NCI-H226 (cell line): ENCODE results near the gene RBM20.
"Not testable (repeated sequence)": the region's sequence is repeated elsewhere in the genome, so short reads cannot be mapped to it uniquely, and the experiment has no call there.

Source experiments
- DNase-seq: peaks from one replicate; pipeline ENCODE4 v3.0.0-alpha.2; 2015

RBM20 gene

DNA sequence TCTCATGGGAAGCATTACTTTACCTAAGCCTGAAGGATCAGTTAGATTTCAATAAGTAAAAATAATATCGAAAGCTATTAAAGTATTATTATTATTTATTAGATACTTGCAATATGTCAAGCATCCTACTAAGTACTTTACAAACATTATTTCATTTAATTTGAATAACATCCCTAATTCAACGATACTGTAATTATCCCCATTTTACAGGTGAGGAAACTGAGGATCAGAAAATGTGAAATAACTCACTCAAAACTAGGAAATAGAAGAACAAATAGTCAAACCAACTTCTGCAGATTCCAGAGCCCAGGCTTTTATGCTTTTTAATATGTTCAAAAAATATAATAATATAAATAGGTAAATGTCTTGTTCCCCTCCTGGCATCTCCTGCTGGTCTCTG lies 217.3 kb downstream of the RBM20 start:
- no peak for DNase-seq

DNA sequence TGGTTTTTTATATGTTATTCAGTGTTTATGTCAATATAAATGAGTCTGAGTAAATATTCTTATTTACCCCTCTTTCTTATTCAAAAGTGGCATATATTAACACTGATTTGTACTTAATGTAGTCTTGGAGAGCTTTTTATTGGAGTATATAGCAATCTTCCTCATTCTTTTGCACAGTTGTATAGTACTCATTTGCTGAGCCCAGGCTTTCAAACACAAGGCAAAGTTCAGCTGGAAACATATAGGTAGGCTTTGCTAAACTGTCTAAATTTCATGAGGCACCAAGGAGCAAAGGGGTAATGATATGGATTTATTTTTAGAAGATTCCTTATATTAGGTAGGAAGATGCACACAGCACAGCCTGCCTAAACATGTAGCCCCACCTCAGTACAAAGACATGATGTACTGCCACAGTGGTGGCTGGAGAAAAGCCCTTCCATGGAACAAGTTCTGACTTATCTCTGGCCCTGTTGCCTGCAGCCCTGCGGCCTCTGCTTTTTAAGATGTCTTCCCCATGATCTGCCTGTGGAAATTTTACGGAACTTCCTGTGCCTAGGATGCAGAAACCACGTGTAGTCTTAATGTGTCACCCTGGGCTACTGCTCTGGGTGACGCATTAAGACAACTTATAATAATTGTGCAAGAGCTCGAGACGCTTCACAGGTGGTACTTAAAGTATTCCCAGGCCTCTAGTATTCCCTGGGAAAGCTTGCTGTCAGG lies 218.0 kb downstream of the RBM20 start:
- no peak for DNase-seq

DNA sequence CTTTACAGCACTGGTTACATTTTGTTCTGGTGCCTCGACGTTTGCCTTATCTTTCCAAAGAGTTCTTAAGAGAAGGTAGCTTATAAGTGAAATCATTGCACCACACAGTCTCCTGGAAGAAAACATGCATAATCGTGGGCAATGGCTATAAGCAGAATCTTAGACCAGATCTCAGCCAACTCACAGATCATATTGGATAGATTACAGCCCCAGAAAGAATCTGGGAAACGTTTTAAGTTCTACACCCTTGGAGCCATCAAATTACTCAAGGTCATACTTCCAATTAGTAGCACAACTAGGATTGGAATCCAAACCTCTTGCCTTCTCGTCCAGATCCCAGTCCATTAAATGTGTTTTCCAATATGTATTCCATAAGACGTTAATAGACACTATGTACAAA lies 218.8 kb downstream of the RBM20 start:
- no peak for DNase-seq

DNA sequence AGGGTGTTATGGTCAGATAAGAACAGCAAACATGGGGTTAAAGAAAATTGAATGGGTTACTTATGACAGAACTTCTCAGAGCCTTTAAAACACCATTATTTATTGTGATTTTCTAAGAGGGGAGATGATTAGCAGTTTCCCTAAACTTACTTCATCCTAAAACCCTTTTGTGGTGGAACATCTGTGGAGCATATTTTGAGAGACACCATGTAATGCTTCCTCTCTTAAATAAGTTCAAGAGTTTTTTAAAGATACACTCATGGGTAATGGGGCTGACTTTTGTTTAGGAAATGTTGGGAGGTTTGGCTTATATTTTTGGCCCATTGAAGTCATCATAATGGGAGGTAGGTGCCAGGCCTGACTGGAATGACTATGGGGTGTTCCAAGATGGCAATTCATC lies 219.2 kb downstream of the RBM20 start:
- no peak for DNase-seq

DNA sequence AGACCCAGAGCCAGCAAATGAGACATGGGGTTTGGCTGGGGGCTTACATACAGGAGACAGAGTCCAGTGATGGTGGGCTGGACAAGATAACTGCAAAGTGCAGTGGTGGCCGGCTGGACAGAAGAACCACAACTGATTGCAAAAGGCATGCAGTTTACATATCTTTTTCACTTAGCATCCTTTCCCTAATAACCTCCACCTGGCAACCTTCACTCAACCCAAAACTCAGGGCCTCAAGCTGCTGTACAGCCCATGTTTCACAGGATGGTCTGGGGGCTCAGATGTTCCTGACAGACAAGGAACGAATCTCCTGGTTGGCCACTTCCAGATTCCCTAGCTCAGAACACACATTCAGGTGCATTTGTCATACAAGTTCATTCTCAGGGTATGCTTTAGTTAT lies 219.8 kb downstream of the RBM20 start:
- DNase-seq: no peak

DNA sequence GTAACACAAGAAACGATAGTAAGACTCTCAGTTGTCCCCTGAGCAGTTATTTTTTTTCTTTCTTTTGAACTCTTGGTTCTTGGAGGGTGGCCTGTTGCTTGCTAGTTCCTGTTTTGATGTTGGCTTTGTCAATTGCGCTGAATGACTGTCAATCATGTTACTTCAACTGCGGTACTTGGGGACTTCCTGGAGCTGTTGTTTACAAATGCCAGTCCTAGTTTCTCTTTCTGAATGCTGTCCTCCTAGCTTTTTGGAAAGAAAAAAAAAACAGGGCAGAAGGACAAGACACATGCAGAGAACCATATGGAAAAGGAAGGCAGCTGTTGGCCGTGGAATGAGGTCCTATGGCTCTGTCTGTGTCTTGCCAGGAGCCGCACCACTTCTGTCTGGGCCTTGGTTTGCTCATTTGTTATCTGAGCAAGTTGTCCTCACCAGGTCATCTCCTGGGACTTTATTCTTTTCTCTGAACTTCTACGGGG lies 220.6 kb downstream of the RBM20 start:
- DNase-seq: no peak

DNA sequence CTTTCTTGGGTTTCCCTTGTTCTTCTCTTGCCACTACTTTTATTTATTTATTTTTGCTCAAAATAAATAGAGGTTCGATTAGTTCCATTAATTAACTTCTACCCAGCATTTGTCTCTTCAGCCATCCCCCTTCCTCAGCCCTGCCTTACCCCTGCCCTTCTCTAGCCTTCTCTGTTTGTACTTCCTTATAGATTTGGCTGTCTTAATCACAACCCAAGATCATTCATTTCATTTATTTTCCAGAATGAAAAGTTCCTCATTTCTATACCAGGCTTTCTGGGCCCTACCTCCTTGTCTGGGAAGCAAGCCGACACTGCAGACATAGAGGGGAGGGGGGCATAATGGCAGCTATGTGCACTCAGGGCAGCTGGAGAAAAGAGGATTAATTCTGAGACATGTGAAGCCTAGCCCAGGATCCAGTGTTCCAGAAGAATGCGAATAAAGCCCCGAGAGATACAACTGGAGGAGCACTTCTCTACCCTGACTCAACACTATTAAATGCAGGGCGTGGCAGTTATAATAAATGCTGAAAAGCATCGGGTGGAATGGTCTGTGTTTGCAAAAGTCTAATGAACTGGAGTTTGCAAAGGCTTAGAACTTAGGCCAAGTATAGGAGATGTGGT lies 221.2 kb downstream of the RBM20 start:
- DNase-seq: peak; percentile 78

DNA sequence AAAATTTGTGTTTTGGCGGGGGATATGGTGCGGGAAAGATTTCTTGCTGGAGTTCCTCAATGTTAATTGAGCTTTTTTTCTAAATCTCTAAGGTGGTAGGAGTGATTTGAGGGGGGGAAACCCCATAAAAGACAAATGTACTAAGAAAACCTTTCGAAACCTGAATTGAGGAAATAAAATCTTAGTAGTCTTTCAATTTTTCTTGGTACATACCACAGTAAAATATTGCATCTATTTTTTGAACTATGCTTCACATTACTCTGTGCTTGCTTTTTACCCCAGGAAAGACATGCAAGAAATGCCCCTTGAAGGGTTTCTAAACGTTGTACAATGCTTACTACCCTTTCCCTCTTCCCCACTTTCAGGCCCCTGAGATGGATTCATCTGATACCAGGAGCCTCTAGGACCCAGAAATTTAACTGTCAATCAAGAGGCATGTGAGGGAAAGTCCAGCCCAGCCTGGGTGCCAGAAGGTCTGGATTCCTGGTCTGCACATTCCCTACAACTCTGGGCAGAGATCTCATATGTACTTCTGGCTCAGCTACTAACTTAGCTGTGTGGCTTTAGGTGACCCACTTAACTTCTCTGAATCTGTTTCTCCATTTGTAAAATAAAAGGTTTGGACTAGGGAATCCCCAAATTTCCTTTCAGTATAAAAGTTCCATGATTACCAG lies 221.8 kb downstream of the RBM20 start:
- peak; percentile 46 for DNase-seq

DNA sequence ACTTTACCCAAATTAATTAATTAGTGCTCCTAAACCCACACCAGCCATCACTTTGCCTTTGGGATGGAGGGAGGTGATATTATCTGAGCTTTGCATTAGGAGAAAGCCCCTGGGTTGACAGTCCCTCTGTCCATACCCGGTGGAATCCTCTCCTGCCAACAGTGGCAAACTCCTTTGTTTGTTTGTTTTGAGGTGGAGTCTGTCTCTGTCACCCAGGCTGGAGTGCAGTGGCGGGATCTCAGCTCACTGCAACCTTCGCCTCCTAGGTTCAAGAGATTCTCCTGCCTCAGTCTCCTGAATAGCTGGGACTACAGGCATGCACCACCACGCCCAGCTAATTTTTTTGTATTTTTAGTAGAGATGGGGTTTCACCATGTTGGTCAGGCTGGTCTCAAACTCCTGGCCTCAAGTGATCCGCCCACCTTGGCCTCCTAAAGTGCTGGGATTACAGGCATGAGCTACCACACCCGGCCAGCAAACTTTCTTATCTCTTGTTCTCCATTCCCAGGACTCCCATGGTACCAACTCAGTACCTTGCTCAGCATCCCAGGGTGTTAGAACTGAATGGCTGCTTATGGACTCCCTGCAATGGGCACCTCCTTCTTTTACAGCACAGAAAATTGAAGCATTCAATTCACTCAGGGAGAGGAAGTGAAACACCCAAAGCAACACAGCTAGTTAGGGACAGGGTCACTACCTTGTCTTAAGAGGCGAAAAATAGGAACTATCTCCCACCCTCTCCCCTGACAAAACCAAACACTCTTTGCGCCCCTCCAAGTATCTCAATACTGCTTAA lies 223.1 kb downstream of the RBM20 start:
- not testable (repeated sequence) for DNase-seq

DNA sequence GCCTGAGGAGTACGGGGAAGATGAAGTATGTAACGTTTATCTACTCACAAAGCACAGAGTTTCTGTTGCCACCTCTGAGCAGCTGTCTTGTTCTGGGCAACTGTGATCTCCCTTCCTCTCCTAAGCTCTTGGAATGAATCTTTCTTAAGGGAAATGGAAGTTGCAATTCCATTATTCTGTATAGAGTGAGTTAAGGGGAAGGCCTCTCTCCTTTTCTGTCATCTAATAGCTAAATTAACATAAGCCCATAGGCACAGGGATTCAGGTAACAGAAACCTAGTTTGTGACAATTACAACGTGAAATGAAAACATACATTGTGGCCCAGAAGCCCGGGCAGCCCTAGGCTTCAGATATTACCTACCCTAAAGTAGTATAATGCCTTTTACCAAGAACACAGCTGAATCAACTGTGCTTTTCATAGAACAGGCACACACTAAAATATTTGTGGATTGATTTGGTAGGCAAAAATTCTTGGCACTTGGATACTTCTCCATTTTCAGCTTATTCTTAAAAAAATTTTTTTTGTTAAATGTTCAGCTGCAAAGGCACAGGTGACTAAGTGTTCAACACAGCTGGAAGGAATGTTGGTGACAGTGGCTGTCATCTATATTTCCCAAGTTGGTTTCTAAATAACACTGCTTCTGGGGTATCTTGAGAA lies 223.8 kb downstream of the RBM20 start:
- DNase-seq: no peak

DNA sequence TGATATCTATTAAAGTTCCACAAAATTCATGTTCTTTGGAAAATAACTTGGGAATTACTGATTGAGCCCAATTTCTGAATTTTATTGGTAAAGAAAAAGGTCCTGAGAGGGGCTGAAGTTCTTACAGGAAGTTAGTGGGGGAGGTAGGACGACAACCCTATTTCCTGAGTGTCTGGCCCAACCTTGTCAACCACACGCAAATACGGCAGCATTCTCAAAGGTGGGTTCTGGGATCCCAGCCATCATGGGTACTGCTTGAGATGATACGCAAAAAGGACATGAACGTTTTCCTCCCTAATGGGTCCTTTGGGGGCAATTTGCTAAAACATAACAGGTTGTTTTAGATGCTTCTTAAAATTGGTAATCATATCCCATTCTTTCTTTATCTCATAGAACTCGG lies 224.8 kb downstream of the RBM20 start:
- DNase-seq: no peak

DNA sequence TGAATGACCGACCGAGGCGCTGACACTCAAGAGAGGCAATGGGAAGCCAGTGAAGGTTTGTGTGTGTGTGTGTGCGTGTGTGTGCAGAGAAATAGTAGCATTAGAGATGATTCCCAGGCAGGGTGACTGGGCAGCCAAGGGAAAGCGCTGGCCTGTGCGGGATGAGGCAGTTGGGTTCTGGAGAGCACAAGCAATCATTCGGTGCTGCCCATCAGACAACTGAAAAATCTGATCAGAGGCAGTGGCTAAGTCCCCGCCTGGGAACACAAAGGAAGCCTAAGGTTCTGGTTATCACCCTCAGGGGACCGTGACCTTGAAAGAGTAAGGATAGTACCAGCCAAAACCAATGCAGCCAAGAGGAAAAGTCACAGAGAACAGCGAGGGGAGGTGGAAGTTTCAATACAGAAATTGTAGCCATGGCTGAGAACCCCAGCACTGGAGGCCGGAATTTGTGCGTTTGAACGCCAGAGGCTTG lies 226.7 kb downstream of the RBM20 start:
- no peak for DNase-seq

DNA sequence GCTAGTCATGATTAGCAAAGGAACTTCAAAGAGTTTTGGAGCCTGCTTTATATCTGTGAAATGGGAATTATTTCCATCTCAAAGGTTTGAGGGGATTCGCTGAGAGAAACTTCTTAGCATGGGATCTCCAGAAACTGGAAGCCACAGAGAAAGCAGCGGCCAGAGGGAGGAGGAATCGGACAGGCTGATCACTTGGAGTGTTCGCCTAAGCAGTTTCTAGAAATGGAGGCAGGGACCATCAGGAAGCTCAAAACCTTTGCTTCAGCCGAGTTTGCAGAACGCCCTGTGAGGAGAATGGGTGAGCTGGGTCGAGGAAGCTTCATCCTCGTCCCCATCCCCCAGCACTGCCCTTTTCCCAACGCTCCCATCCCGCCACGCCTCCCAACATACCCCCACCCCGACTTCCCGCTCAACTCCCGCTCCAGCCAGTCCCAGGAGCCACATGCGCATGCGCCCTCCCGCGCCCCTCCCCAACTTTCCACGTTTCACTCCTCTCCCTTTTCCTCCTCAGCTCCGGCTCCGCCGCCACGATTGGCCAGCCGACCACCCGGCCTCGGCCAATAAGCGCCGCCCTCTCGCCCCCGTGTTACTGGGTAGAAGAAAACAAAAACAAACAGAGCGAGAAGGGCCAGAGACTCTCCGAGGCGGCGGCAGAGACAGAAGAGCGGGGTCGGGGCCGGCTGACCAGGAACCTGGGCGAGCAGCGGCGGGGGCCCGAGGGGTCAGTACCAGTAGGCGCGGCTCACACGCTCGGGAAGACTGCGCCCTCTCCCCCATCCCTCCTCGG lies 227.4 kb downstream of the RBM20 start, which contains the start of gene PDCD4:
Gene PDCD4, plus strand, starts transcription at position 631 of the 787 bp plus-strand sequence. CDS start 4,100 bp downstream, outside the sequence.
- peak; percentile 96 for DNase-seq

DNA sequence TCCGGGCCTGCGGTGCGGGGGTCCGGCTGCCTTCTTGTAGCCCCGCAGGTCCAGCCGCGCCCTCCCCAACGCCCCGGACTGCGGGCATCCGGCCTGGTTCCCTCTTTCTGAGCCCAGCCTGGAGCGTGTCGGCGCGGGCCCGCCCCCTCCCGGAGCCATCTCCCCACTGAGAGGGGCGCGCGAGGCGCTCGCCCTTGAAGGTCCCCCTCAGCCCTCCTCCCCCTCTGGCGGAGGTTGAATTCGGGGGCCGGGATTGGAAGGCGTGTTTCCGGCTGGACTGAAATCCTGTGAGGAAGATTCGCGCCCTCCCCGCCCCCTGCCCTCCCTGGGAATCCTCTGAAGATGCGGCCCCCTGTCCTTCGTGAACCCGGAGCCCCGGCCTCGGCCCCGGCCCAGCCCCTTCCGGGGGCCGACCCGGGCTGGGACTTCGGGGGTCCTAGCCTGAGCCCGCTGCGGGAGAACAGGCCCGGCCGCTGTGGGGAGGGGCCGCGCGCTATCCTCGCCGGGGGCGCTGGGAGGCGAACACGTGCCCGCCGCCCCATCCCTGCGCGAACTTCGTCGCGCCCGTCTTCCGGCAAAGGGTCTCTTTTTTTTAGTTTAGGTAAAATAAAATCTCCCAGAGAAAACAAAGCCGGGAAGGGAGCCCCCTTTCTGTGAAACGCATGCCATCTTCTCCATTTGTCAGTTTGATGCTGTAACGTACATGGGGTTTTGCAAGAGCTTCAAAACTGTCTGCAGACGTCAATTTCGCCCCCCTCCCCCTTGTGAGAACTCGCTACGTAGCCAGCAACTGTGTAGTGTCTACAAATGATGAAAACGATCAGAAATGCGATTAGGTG lies 228.2 kb downstream of the RBM20 start:
- peak; percentile 47 for DNase-seq

DNA sequence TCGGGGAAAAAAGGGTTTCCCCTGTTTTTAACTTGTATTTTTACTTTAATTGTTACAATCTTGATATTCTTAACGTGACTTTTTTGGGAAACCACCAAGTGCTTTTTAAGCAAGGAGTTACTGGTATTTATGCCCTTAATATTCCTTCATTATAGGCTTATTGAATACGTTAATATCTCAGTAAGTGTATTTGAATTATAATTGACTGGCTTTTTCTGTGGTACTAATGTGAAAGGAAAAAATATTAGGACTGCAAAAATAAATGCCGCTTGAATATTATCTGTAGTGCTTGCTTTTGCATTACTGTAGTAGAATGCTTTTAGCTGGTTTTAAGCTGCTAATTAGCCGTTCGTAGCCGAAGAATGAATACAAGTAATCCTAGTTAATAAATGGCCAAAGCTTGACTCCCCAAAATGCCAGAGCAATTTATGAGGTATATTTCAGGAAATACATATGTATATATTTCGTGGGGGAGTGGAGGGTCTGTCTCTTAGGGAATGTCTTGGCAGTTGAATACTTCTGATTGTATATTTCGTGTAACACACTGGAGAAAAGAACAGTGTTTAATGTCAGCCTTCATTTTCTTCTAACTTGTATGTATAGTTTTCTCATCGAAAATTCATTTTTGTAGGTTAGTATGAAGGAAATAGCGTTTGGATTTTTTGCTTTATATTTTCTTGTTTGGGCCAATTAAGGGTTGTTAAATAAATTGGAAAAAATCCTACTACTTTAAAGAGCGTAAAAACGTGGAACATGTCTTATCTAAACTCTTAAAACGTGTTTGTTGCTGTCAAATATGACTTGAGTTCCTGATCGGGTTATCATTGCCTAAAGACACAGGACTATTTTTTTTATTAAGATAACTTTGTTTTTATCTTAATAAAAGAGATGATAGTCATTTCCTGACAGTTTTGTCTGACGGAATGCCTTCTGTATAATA lies 229.1 kb downstream of the RBM20 start:
- DNase-seq: no peak

DNA sequence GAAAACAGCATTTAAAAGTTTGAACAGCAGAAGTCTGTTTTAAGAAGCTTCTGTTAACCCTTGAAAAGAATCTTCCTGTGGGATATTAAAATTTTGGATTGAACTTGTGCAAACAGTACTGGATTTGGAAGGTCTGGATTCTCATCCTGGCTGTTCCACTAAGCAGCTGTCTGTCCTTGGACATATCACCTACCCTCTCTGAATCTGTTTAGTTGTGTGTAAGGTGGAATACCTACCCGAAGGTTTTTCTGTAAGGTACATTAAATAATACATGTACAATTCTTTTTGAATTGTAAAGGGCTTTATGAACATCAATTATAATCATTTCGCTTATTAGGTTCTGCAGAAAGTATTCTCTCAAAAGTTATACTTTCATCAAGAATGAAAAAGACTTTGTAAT lies 229.8 kb downstream of the RBM20 start:
- no peak for DNase-seq

DNA sequence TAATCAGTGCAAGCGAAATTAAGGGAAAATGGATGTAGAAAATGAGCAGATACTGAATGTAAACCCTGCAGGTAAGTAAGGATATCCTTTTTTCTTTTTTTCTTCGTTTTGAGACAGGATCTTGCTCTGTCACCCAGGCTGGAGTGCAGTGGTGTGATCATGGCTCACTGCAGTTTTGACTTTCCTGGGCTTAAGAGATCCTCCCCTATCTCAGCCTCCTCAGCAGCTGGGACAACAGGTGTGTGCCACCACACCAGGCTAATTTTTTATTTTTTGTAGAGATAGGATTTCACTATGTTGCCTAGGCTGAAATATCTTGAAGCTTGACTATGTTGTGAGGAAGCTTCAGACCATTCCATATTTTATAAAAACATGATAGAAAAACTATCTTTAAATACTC lies 231.9 kb downstream of the RBM20 start:
- no peak for DNase-seq

DNA sequence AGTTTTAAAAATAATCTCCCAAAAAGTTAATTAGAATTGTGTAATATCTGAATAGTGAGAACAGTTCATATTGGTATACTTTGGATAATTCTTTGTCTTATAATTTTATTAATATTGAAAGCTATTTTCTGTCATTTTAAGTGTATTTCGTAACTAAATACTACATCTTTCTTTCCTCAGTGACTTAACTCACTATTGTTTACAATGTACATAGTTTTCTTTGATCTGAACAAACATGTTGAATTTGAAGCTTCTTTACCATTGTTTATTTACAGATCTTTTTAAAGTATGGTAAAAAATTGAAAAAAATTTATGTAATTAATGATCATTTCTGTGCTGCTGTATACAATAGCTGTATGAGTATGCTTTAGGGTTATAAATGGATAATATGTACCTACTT lies 232.7 kb downstream of the RBM20 start:
- DNase-seq: no peak

DNA sequence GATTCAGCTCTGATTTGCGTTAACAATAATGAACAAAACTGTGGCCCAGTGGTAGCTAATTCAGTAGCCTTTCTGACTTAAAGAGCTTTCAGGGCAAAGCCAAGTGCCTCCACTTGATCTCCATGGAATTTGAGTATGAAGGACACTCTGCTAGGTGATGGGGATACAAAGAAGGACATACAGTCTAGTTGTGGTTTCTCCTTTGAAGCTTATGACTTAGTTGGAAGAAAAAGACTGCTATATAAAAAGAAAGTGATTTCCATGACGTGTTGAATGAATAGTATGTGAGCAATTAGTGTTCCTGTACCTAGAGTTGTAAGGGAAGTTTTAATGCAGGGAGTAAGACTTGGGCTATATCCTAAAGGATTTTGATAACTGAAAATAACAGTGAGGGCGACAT lies 235.9 kb downstream of the RBM20 start:
- no peak for DNase-seq

DNA sequence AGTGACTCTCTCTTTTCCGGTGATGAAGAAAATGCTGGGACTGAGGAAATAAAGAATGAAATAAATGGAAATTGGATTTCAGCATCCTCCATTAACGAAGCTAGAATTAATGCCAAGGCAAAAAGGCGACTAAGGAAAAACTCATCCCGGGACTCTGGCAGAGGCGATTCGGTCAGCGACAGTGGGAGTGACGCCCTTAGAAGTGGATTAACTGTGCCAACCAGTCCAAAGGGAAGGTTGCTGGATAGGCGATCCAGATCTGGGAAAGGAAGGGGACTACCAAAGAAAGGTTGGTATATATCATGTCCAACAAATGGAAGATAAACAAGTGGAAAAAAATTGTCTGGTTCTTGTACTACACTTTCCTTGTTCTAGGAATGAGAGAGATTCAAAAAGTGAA lies 237.1 kb downstream of the RBM20 start:
- no peak for DNase-seq
